Thyroid gland (tissue), 4 donors: ENCODE data around the gene SPINK14.

Source experiments
- CTCF ChIP-seq, 6 experiments: fragments of 200-600 bp in 3 of 6; fragments of 450-650 bp in 3 of 6; sonication (generic) in 3 of 6; IDR thresholded peaks; one replicate each; pipeline ENCODE4 v1.5.1; 2016 to 2019; ENCODE audit warnings: antibody characterized with exemption in 6 of 6, mild to moderate bottlenecking in 2 of 6, inconsistent platforms in 1 of 6, moderate library complexity in 1 of 6
- POLR2A ChIP-seq, 2 donors: fragments of 450-650 bp; IDR thresholded peaks; one replicate each; pipeline ENCODE4 v1.6.1; 2017; ENCODE audit warnings: antibody characterized with exemption in 2 of 2, mild to moderate bottlenecking in 2 of 2, moderate library complexity in 1 of 2

DNA sequence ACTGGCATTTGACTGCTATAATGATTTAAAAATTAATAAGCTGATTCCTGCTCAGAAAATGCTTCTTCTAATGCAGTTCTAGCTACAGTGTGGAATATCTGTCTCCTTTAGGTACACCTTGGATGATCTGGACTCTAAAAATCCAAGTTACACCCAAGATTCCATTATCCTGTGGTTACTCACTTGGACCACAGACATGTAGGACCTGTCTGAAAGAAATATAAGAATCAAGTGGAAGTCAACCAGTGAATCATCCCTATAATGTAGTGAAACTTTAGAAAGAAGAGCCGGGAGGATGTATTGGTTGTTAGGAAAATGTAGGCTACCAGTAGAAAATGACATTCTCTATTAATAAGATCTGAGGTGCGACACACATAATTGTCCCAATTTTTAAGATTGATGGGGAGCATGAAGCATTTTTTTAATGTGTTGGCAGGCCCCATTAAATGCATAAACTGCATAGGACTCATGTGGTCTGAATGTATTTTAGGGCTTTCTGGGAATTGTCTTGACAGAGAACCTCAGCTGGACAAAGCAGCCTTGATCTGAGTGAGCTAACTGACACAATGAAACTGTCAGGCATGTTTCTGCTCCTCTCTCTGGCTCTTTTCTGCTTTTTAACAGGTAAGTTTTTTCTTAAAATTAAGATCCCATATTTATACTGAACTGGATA lies 34.3 kb downstream of the SPINK14 start, which contains the start of gene SPINK6:
- TF ChIP-seq POLR2A (IDR thresholded peaks at IDR 0.05), result no peak
- TF ChIP-seq CTCF (IDR thresholded peaks at IDR 0.05), result no peak
